Left ventricle myocardium inferior (tissue), 1 donor: Measurements from ENCODE around the gene S1PR3. TPM values are rescaled to one million over a fixed set of nuclear protein-coding genes. Genes with fewer than 3 reads are reported as not detected.
A peak's percentile ranks its signal among the peaks of the same experiment; 100 is the strongest.

Experiments used
- DNase-seq: peaks from one replicate; pipeline ENCODE4 v3.0.0-alpha.2; 2020
- H3K27ac ChIP-seq: fragments of 200-600 bp; replicated peaks from 2 replicates; pipeline ENCODE4 v1.8.0; 2021
- H3K27me3 ChIP-seq: fragments of 200-600 bp; 2 replicates; pipeline ENCODE4 v1.8.0; 2021; ENCODE audit warnings: low read depth
- H3K36me3 ChIP-seq: fragments of 200-600 bp; 2 replicates; pipeline ENCODE4 v1.8.0; 2021
- H3K4me1 ChIP-seq: fragments of 200-600 bp; 2 replicates; pipeline ENCODE4 v1.8.0; 2021
- H3K4me3 ChIP-seq: fragments of 200-600 bp; 2 replicates; pipeline ENCODE4 v1.8.0; 2021; ENCODE audit warnings: mild to moderate bottlenecking, moderate library complexity
- H3K9me3 ChIP-seq: fragments of 200-600 bp; replicated peaks from 2 replicates; pipeline ENCODE4 v1.8.0; 2021
- CTCF ChIP-seq: fragments of 200-600 bp; IDR thresholded peaks from 2 replicates; pipeline ENCODE4 v1.8.0; 2021; ENCODE audit warnings: antibody characterized with exemption, mild to moderate bottlenecking, borderline replicate concordance
- intact Hi-C: fragments of 100-400 bp; cut with micrococcal nuclease; formaldehyde crosslinking; loops from one replicate; pipeline ENCODE4 v1.11.0; 2022
- total RNA-seq: library from RNA; stranded (reverse); fragmentation: NEBNext Ultra II Directional; extraction: Animal tissue kit (Norgen Biotek cat#: 25700); gene quantifications from one replicate; pipeline ENCODE4 v1.2.1, GENCODE V29; 2021
- donor health status: DM: no; HTN: yes; CAD: no; lungs with severe emphysema.

S1PR3 gene
- total RNA-seq, 1 donor from 2014 or later, result 26.8 TPM

- TF ChIP-seq CTCF, result no peak
- H3K4me1 ChIP-seq, result peaks cover 39% of the 10 kb centered on the region
- no peaks in the 10 kb centered on the region for H3K9me3 ChIP-seq
- DNase-seq, result no peak
- H3K36me3 ChIP-seq, result no peaks in the 10 kb centered on the region
- H3K4me3 ChIP-seq, result no peak overlapping the region
- peaks cover 23% of the 10 kb centered on the region for H3K27me3 ChIP-seq
- peak overlapping the region; percentile 84 for H3K27ac ChIP-seq
- intact Hi-C loops, result no loop called here
Measured at GRCh38 chr9:88988796-88989641, 2.2 kb upstream of the S1PR3 start.

- Histone ChIP-seq H3K9me3 (no peaks in the 10 kb centered on the region), H3K27me3 (peaks cover 27% of the 10 kb centered on the region), H3K27ac (peak overlapping the region; percentile 84), H3K4me3 (peak overlapping the region; percentile 86), H3K36me3 (no peaks in the 10 kb centered on the region), H3K4me1 (peaks cover 47% of the 10 kb centered on the region)
- intact Hi-C loops, result loop anchor here (10.0 kb wide), 1 partner anchor 205 kb away; no protein-coding TSS in a partner anchor
- no peak for TF ChIP-seq CTCF
- DNase-seq, result no peak
Measured at GRCh38 chr9:88990041-88990728, 1.1 kb upstream of the S1PR3 start.

GRCh38 chr9:88990729-88991065 lies 571 bp upstream of the S1PR3 start:
- peak overlapping the region; percentile 86 for H3K4me3 ChIP-seq
- no peaks in the 10 kb centered on the region for H3K9me3 ChIP-seq
- peaks cover 49% of the 10 kb centered on the region for H3K4me1 ChIP-seq
- H3K36me3 ChIP-seq, result no peaks in the 10 kb centered on the region
- intact Hi-C loops, result loop anchor here (10.0 kb wide), 1 partner anchor 206 kb away; no protein-coding TSS in a partner anchor
- peaks cover 27% of the 10 kb centered on the region for H3K27me3 ChIP-seq
- no peak for DNase-seq
- H3K27ac ChIP-seq, result peak overlapping the region; percentile 84
- TF ChIP-seq CTCF, result no peak

GRCh38 chr9:88992556-88992955 lies 1.3 kb downstream of the S1PR3 start:
- DNase-seq, result no peak
- peak overlapping the region; percentile 84 for H3K27ac ChIP-seq
- H3K9me3 ChIP-seq, result no peaks in the 10 kb centered on the region

More at GRCh38 chr9:88992556-88992955, 1.3 kb downstream of the S1PR3 start:
- Histone ChIP-seq H3K36me3 (peaks cover 6% of the 10 kb centered on the region), H3K27me3 (peaks cover 27% of the 10 kb centered on the region), H3K4me1 (peaks cover 62% of the 10 kb centered on the region), H3K4me3 (peak overlapping the region; percentile 86)
- intact Hi-C loops, result loop anchor here (10.0 kb wide), 1 partner anchor 208 kb away; no protein-coding TSS in a partner anchor
- TF ChIP-seq CTCF, result no peak
